Mesenchymal stem cell (in vitro differentiated cells and primary cell): ENCODE data around the gene ANKH.

Experiments used
- DNase-seq: peaks from one replicate; pipeline ENCODE4 v3.0.0-alpha.2; 2013
- H2AFZ ChIP-seq: one replicate; pipeline ENCODE4 v1.6.1; 2013; ENCODE audit warnings: low read depth, mild to moderate bottlenecking, control low read depth, inconsistent platforms, low read length, moderate library complexity
- H2AK5ac ChIP-seq: 2 replicates; pipeline ENCODE4 v1.6.1; 2013; ENCODE audit warnings: low read length, moderate library complexity, mild to moderate bottlenecking, inconsistent platforms; ENCODE audit not compliant: severe bottlenecking
- H2BK120ac ChIP-seq: one replicate; pipeline ENCODE4 v1.6.1; 2013; ENCODE audit warnings: low read depth, mild to moderate bottlenecking, inconsistent platforms, low read length, moderate library complexity
- H2BK12ac ChIP-seq, 2 experiments: one replicate each; pipeline ENCODE4 v1.6.1; 2013; ENCODE audit warnings: inconsistent platforms in 2 of 2, low read length in 2 of 2, mild to moderate bottlenecking in 2 of 2, moderate library complexity in 2 of 2, control low read depth in 1 of 2
- H2BK15ac ChIP-seq: one replicate; pipeline ENCODE4 v1.6.1; 2013; ENCODE audit warnings: mild to moderate bottlenecking, low read depth, inconsistent platforms; ENCODE audit not compliant: poor library complexity, severe bottlenecking
- H2BK5ac ChIP-seq: 2 replicates; pipeline ENCODE4 v1.6.1; 2013; ENCODE audit warnings: low read depth, mild to moderate bottlenecking, low read length, control low read depth, inconsistent platforms; ENCODE audit not compliant: poor library complexity, severe bottlenecking
- H3K14ac ChIP-seq, 2 experiments: one replicate each; pipeline ENCODE4 v1.6.1; 2013; ENCODE audit warnings: inconsistent platforms in 2 of 2, low read length in 2 of 2, control low read depth in 1 of 2, mild to moderate bottlenecking in 1 of 2, moderate library complexity in 1 of 2
- H3K18ac ChIP-seq, 2 experiments: one replicate each; pipeline ENCODE4 v1.6.1; 2013; ENCODE audit warnings: inconsistent platforms in 2 of 2, low read length in 2 of 2, control low read depth in 1 of 2, low read depth in 1 of 2, mild to moderate bottlenecking in 1 of 2
- H3K23ac ChIP-seq, 2 experiments: one replicate each; pipeline ENCODE4 v1.6.1; 2013; ENCODE audit warnings: inconsistent platforms in 2 of 2, low read length in 2 of 2, mild to moderate bottlenecking in 2 of 2, moderate library complexity in 2 of 2, control low read depth in 1 of 2
- H3K27ac ChIP-seq: 2 replicates; pipeline ENCODE4 v1.5.1; 2013; ENCODE audit warnings: mild to moderate bottlenecking, moderate library complexity, low read length, control low read depth, inconsistent platforms; ENCODE audit not compliant: poor library complexity, severe bottlenecking
- H3K27me3 ChIP-seq, 2 experiments: 2 replicates each; pipeline versions ENCODE4 v1.6.1 to v1.7.0; 2013; ENCODE audit warnings: low read length in 2 of 2, mild to moderate bottlenecking in 2 of 2, moderate library complexity in 2 of 2, control low read depth in 1 of 2, inconsistent platforms in 1 of 2; ENCODE audit not compliant: control insufficient read depth in 1 of 2, insufficient read depth in 1 of 2
- H3K36me3 ChIP-seq, 2 experiments: 2 replicates each; pipeline versions ENCODE4 v1.6.1 to v1.7.0; 2013; ENCODE audit warnings: low read length in 2 of 2, control low read depth in 1 of 2, inconsistent platforms in 1 of 2, low read depth in 1 of 2, mild to moderate bottlenecking in 1 of 2; ENCODE audit not compliant: insufficient read depth in 2 of 2, control insufficient read depth in 1 of 2
- H3K4ac ChIP-seq, 2 experiments: one replicate each; pipeline ENCODE4 v1.6.1; 2013; ENCODE audit warnings: inconsistent platforms in 2 of 2, low read length in 2 of 2, mild to moderate bottlenecking in 2 of 2, moderate library complexity in 2 of 2, control low read depth in 1 of 2, low read depth in 1 of 2
- H3K4me1 ChIP-seq: 2 replicates; pipeline ENCODE4 v1.6.1; 2013; ENCODE audit warnings: low read depth, low read length, control low read depth; ENCODE audit not compliant: control insufficient read depth, insufficient read depth
- H3K4me2 ChIP-seq: 2 replicates; pipeline ENCODE4 v1.6.1; 2013; ENCODE audit warnings: low read length, mild to moderate bottlenecking, inconsistent platforms; ENCODE audit not compliant: poor library complexity, severe bottlenecking
- H3K4me3 ChIP-seq, 2 experiments: 2 replicates each; pipeline versions ENCODE4 v1.5.1 to v1.7.0; 2013; ENCODE audit warnings: low read length in 2 of 2, mild to moderate bottlenecking in 2 of 2, control low read depth in 1 of 2, low read depth in 1 of 2; ENCODE audit not compliant: insufficient read depth in 1 of 2
- H3K79me1 ChIP-seq: replicated peaks from 2 replicates; pipeline ENCODE4 v1.6.1; 2013; ENCODE audit warnings: mild to moderate bottlenecking, control low read depth, low read length, inconsistent platforms; ENCODE audit not compliant: poor library complexity, severe bottlenecking
- H3K9ac ChIP-seq: 2 replicates; pipeline ENCODE4 v1.7.0; 2013; ENCODE audit warnings: mild to moderate bottlenecking, low read length, moderate library complexity
- H3K9me3 ChIP-seq: 2 replicates; pipeline ENCODE4 v1.7.0; 2013; ENCODE audit warnings: mild to moderate bottlenecking, low read length; ENCODE audit not compliant: control insufficient read depth
- H4K8ac ChIP-seq: one replicate; pipeline ENCODE4 v1.6.1; 2013; ENCODE audit warnings: inconsistent platforms, mild to moderate bottlenecking, low read length, moderate library complexity
- H4K91ac ChIP-seq: one replicate; pipeline ENCODE4 v1.6.1; 2013; ENCODE audit warnings: mild to moderate bottlenecking, low read length, inconsistent platforms
- WGBS: methylation state at CpG from one replicate; pipeline ENCODE4 v1.1.7; 2013; ENCODE audit warnings: mixed read lengths; 5-methylcytosine and 5-hydroxymethylcytosine counted together

Gene ANKH

GRCh38 chr5:14779975-14780374, 91.6 kb downstream of the ANKH start:
- H3K9me3 ChIP-seq = no peaks in the 10 kb centered on the region
- H3K4ac ChIP-seq = no peak overlapping the region
- no peak overlapping the region for H2BK5ac ChIP-seq
- DNase-seq = no peak
- H3K9ac ChIP-seq = no peak overlapping the region
- no peak overlapping the region for H3K23ac ChIP-seq
- H3K4me1 ChIP-seq = peaks cover 6% of the 10 kb centered on the region
- H4K91ac ChIP-seq = no peak overlapping the region
- no peak overlapping the region for H3K4me2 ChIP-seq
- no peaks in the 10 kb centered on the region for H3K79me1 ChIP-seq
- 88% methylated on average over 9 of the region's 9 CpGs for WGBS
- no peak overlapping the region for H2BK15ac ChIP-seq
- no peak overlapping the region for H2AK5ac ChIP-seq
- H3K14ac ChIP-seq = no peak overlapping the region
- no peak overlapping the region for H3K27ac ChIP-seq
- peaks cover 0 to 28% of the 10 kb centered on the region in 2 experiments for H3K36me3 ChIP-seq
- H4K8ac ChIP-seq = no peak overlapping the region
- H3K4me3 ChIP-seq = no peak overlapping the region
- no peak overlapping the region for H3K18ac ChIP-seq
- H2BK120ac ChIP-seq = no peak overlapping the region
- H3K27me3 ChIP-seq = no peaks in the 10 kb centered on the region
- H2AFZ ChIP-seq = no peak overlapping the region
- no peak overlapping the region for H2BK12ac ChIP-seq

GRCh38 chr5:14778792-14779070, 92.8 kb downstream of the ANKH start:
- no peaks in the 10 kb centered on the region for H3K9me3 ChIP-seq

GRCh38 chr5:14777932-14778791, 93.4 kb downstream of the ANKH start:
- DNase-seq = no peak
- Histone ChIP-seq H3K4me3 (no peak overlapping the region), H3K9me3 (no peaks in the 10 kb centered on the region), H3K23ac (peak overlapping the region in 1 of 2 experiments; percentile 64), H3K4me2 (no peak overlapping the region), H2BK12ac (no peak overlapping the region), H3K14ac (peak overlapping the region in 1 of 2 experiments; percentile 7), H2BK120ac (no peak overlapping the region), H2AK5ac (no peak overlapping the region), H3K4ac (no peak overlapping the region), H4K8ac (no peak overlapping the region), H3K4me1 (peaks cover 6% of the 10 kb centered on the region), H3K36me3 (peaks cover 0 to 15% of the 10 kb centered on the region in 2 experiments), H2AFZ (no peak overlapping the region), H3K18ac (peak overlapping the region in 1 of 2 experiments; percentile 21), H3K79me1 (no peaks in the 10 kb centered on the region), H3K27me3 (no peaks in the 10 kb centered on the region), H3K27ac (no peak overlapping the region), H2BK5ac (no peak overlapping the region), H2BK15ac (no peak overlapping the region), H3K9ac (no peak overlapping the region), H4K91ac (no peak overlapping the region)
- WGBS = 88% methylated on average over 11 of the region's 11 CpGs

More at GRCh38 chr5:14778792-14779070, 92.8 kb downstream of the ANKH start:
- peaks cover 0 to 19% of the 10 kb centered on the region in 2 experiments for H3K36me3 ChIP-seq
- no peak for DNase-seq
- H2BK120ac ChIP-seq = no peak overlapping the region
- WGBS = 70% methylated on average over 4 of the region's 4 CpGs
- H2AFZ ChIP-seq = no peak overlapping the region
- H4K8ac ChIP-seq = no peak overlapping the region
- H3K4me3 ChIP-seq = no peak overlapping the region
- no peak overlapping the region for H3K4ac ChIP-seq
- no peak overlapping the region for H3K18ac ChIP-seq
- H3K14ac ChIP-seq = no peak overlapping the region
- no peak overlapping the region for H2BK15ac ChIP-seq
- no peak overlapping the region for H4K91ac ChIP-seq
- H3K9ac ChIP-seq = no peak overlapping the region
- no peak overlapping the region for H2BK5ac ChIP-seq
- H2BK12ac ChIP-seq = no peak overlapping the region
- H3K27me3 ChIP-seq = no peaks in the 10 kb centered on the region
- H2AK5ac ChIP-seq = no peak overlapping the region
- H3K27ac ChIP-seq = no peak overlapping the region
- H3K4me2 ChIP-seq = no peak overlapping the region
- no peaks in the 10 kb centered on the region for H3K79me1 ChIP-seq
- peaks cover 6% of the 10 kb centered on the region for H3K4me1 ChIP-seq
- H3K23ac ChIP-seq = no peak overlapping the region

- H3K27ac ChIP-seq = no peak overlapping the region
- no peak overlapping the region for H2BK15ac ChIP-seq
- H3K4me2 ChIP-seq = no peak overlapping the region
- no peak overlapping the region for H2BK12ac ChIP-seq
- H4K8ac ChIP-seq = no peak overlapping the region
- H3K9ac ChIP-seq = no peak overlapping the region
- no peaks in the 10 kb centered on the region for H3K9me3 ChIP-seq
- H3K27me3 ChIP-seq = no peaks in the 10 kb centered on the region
- H3K18ac ChIP-seq = no peak overlapping the region
- 90% methylated on average over 6 of the region's 6 CpGs for WGBS
- H3K14ac ChIP-seq = no peak overlapping the region
- no peak overlapping the region for H2AFZ ChIP-seq
- no peak overlapping the region for H3K4ac ChIP-seq
- no peak overlapping the region for H3K4me3 ChIP-seq
- H4K91ac ChIP-seq = no peak overlapping the region
- no peak overlapping the region for H3K23ac ChIP-seq
- no peak for DNase-seq
- H3K36me3 ChIP-seq = peaks cover 0 to 12% of the 10 kb centered on the region in 2 experiments
- H3K79me1 ChIP-seq = no peaks in the 10 kb centered on the region
- H2BK5ac ChIP-seq = no peak overlapping the region
- H2AK5ac ChIP-seq = no peak overlapping the region
- no peak overlapping the region for H2BK120ac ChIP-seq
- peaks cover 6% of the 10 kb centered on the region for H3K4me1 ChIP-seq
Measured at GRCh38 chr5:14777187-14777586, 94.4 kb downstream of the ANKH start.
